HG03108 (cell line): ENCODE measurements around the gene SLC38A6.

Experiments
- ATAC-seq: cut with Tn5 transposase; IDR thresholded peaks from one replicate; pipeline ENCODE4 v1.9.1; 2021; ENCODE audit warnings: moderate library complexity; ENCODE audit not compliant: unreplicated experiment

Gene SLC38A6

DNA sequence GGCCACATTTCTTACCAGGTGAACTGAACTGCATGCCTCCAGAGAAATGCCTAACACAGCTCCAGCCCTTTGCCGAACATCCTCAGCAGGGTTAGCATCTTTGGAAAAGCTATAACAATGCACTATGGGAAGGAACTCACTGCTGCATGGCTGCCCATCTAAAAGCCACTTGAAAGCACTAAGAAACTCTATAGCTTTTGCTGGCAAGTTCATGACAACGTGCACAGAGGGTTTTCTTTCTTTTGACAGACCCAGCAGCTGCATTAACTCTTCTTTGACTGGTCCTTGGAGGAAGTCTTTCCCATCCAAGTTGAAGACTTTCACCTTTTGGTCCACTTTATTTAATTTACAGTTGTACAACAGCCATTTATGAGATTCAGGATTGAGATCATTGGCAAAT is 5.5 kb upstream of the SLC38A6 start:
- ATAC-seq, result no peak

DNA sequence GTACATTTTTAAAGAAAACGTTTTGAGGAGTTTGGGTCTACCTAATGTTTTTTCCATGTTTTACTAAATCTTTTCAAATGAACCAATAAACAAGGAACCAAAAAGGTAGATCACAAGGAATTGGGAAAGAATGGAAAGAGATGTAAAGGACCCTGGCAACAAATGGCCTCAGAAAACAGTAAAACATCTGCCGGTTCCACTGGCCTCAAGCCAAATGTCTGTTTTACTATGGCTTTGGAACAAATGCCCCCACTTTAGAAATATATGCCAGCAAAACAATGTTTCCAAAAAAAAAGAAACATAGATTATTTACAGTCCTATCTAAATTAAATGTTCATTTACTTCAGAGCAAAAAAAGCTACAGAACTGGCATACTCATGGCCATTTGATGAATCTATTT is 3.2 kb upstream of the SLC38A6 start:
- no peak for ATAC-seq

DNA sequence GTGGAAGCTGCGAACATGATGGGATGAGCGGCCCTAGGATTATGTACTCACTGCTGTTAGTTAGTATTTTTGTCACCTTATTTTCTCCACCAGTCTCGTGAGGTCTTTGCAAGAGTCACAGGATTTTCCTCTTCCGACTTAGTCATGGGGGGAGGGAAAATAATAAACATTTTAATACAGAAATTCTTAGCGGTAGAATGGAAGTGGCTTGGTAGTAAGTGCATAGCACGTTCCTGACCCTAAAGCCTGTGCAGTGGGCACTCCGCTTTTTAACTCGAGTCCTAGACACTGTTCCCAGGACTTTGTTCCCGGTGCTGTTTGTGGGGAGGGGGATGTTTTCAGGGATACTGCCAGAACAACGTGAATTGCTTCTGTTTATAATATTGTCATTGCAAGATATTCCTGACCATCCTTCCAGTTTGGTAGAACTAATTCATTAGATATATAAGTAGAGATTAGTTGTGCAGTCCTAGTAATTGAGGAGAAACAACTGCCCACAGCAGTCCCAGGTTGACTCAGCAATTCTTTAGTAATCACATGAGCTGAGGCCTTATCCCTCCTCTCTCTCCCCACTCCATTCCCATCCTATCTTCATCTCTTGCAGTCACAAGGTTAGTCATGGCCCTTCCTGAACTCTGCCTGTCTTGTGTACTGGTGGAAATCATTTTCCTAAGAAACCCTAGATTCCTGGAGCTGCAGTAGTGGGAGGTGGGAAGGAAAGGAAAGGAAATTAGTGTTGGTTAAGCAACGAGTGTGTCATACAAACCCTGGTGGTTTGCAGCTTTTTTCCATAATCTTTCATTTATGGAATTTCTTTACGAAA is 799 bp downstream of the SLC38A6 start:
- no peak for ATAC-seq

DNA sequence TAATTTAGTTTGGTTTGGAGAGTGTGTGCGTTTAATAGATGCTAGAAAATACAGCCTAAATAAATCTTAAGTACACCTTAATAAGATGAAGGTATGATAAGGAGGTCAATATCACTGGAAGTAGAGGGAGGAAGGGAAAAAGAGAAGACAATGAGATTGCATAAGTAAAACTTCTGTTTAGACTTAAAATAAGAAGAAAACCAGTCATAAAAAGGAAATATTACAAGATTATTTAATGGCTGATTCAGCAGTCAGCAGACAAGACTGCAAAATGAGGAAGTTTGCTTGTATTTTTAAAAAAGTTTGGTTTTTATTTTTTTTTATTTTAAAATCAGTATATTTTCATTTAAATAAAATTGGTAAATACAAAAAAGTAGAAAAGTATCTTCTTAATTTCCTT is 3.2 kb downstream of the SLC38A6 start:
- ATAC-seq, result no peak

GRCh38 chr14:60986500-60986899 is 5.5 kb downstream of the SLC38A6 start:
- ATAC-seq, result no peak

GRCh38 chr14:60989599-60989998 is 8.6 kb downstream of the SLC38A6 start:
- ATAC-seq, result no peak

GRCh38 chr14:60998617-60999016 is 17.6 kb downstream of the SLC38A6 start:
- no peak for ATAC-seq

GRCh38 chr14:60999536-60999935 is 18.5 kb downstream of the SLC38A6 start:
- no peak for ATAC-seq

DNA sequence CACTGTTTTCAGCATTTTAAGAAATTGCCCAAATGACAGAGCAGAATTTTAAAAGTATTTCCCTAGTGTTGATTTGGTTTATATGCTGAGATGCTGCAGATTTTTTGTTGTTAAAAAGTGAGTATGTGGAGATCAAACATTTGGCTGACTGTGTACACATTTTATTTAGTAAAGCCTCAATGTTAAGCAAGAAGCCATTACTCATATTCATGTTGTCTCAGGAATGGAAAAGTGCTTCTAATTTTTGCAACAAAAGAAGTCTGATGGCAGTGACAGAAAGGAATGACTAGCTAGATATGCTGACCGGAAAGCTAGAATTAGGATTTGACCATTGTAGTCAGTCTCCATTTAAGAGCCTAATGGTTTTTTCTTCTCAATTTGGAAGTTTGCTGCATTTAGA is 22.5 kb downstream of the SLC38A6 start:
- ATAC-seq, result no peak

GRCh38 chr14:61019537-61019936 is 38.5 kb downstream of the SLC38A6 start:
- ATAC-seq, result no peak

DNA sequence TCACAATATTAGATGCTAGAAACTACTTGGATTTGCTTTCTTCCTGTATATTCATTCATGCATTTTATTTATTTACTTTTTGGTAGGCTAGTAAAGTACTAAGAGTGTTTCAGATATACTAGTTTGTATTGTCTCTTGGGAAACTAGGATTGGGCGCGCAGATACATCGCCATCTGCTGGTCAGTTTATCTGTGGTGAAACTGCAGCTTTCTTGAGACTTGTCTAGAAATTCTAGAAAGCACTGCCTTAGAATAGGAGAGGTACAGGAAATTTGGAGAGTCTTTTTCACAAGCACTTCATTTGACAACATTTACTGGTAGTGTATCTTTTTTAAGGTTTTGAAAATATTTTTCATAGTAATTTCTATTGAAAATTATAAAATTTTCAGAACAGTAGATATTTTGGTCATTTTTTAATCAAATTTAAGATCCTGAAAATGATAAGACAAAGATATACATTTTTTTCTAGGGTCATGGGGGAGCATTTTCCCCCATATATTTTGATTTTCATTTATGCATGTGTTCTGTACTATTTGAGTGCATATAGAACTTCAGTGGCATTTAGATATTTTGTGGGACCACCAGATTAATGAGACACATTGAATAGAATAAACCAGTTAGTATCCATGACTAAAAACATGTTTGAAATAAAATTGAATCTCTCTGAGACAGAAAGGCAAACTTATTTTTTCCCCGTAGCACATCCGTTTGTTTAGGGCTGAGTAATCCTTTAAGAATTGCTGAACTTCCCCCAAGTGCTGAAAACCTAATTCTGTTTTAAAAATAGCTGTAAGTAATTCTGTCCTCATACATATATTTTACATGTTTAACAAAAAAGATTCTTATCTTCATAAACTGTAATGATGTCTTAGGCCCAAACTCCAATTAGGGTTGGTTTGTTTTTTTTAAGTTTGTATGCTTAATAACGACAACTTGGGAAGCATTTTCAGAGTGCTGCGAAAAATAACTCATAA is 44.5 kb downstream of the SLC38A6 start:
- ATAC-seq, result no peak

DNA sequence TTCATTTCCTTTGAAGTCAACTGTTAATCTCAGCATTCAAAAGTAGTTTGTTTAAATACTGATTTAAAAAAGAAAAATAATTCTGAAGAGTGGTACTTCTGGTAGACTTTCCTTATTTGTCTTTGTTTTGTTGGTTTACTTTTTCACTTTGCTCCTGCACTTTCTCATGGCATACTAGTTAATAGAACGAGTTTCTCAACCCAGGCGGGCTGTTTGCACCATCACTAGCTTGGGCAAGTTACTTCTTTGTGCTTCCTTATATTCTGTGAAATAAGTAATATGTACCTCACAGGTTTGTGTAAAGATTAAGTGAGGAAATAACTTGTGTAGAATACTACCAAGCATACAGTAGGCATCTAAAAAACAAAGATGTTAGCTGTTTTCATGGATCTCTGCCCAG is 45.5 kb downstream of the SLC38A6 start:
- ATAC-seq, result no peak

DNA sequence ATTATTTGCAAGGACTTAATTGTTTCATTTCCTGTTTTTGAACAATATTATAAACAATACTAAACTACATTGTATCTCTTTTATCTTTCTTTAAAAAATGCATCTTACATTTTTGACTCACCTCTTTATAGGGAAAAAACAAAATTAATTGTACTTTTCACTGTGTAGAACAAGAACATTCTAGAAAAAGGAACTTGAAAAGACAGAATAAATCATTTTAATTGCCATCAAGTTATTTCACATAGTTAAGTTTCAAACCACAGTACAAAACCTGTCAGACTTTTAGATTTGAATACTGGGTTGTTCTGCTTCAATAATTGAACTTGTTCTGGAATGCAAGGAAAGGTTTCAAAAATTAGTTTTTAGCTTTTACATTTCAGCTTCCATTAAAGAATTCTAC is 50.0 kb downstream of the SLC38A6 start:
- ATAC-seq, result no peak

DNA sequence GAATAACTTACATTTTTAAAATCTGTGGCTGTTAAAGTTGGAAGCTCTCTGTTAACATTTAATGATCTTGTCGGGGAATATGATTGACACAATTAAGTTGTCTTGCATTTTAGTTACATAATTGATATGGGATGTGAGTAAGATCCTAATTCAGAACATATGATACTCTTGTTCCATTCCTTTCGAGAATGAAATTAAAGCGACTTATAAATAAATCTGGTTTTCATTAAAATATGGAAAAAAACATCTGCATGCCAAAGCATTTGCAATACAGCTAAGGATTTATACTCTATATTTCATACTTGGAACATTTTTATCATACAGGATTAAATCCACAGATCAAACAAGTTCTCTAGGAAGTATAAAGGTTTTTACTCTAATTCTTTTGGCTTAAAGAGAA is 52.0 kb downstream of the SLC38A6 start:
- ATAC-seq, result no peak

GRCh38 chr14:61033855-61034254 is 52.8 kb downstream of the SLC38A6 start:
- no peak for ATAC-seq

DNA sequence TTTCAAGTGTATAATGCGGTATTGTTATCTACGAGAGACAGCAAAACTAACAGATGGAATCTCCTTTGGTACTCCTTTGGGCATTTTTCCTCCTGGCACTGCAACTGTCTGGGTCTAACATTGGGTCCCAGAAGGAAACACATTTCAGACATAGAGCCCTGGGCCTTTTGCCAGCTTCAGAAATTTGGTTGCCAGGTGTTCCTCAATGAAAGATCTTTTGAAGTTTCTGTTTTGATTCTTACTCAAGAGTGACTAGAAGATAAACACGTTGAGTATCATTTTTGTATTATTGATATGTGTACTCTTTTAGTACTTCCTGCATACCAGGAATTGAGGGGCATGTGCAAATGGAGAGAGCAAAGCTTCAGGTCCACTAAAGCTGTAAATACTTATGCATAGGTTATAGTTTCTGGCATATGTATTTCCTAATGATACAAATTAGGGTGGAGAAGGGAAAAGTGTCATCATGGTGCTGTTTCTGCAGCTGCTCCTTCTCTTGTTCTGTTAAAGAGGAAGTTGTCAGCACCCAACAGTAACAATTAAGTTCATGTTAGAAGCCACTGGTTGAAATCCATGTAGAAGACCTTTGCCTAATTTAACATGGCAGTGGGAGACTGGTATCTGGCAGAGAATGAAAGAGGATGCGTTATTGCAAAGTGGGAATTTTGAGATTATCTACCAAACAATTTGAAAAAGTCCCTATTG is 53.5 kb downstream of the SLC38A6 start:
- ATAC-seq, result peak; percentile 84

DNA sequence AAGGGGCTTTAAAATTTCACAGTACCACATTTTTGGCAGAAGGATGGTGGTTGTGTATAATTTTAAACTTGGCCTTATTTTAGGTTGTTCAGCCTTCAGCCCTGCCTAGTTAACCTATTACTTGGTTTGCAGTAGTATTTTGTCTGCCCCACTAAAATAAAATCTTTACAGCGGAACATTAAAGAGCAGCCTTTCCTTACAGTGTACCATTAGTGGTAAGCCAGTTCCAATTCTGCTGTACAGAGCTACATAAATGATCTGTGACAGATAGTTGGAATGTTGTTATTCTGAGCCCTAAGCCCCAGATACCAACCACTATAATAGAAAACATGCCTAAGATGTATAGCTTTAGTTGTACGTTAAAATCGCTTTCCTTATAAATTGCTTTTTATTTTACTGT is 56.2 kb downstream of the SLC38A6 start:
- ATAC-seq, result no peak

- ATAC-seq, result no peak
Observed at GRCh38 chr14:61041704-61042103, 60.7 kb downstream of the SLC38A6 start.

GRCh38 chr14:61042220-61042619 is 61.2 kb downstream of the SLC38A6 start:
- no peak for ATAC-seq

DNA sequence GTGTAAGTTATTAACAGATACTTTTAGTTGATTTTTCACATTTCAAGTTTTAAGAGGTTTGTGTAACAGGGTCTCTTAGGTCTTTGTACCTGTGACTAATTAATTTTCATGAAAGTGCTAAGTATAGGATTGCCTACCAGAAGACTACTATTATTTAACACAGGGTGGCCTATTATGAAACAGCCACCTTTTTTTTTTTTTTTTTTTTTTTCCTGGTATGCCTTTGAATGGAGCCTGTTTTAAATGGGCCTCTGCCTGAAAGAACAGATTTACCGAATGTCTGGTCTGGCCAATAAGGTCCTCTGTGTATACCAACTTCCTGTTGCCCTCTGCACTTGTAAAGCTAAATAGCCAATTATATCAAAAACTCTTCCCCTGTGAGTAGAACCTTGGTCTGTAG is 62.5 kb downstream of the SLC38A6 start:
- no peak for ATAC-seq

GRCh38 chr14:61047021-61047420 is 66.0 kb downstream of the SLC38A6 start:
- ATAC-seq, result no peak
